IMR-90 (cell line): ENCODE results near the gene ZNF133. TPM values are rescaled to one million over a fixed set of nuclear protein-coding genes. Genes with fewer than 3 reads are reported as not detected.

Experiments
- ATAC-seq: fragments of 200-7000 bp; cut with Tn5 transposase; 2 replicates; pipeline ENCODE4 v1.9.1; 2020; ENCODE audit warnings: low read depth, mild to moderate bottlenecking, moderate library complexity
- BruUV-seq: library from RNA; stranded (reverse); fragments of 400-500 nt; replicated peaks from 2 replicates; lab custom pipeline; 2021; lab: Mats Ljungman, UMichigan
- CTCF ChIA-PET: fragments of 300-600 bp; formaldehyde crosslinking; extraction: SDS; loops from one replicate; lab custom pipeline; 2021; ENCODE audit warnings: antibody characterized with exemption; lab: Yijun Ruan, JAX
- POLR2A ChIA-PET: fragments of 300-600 bp; sonication (Branson Sonifier 250); formaldehyde crosslinking; loops from one replicate; lab custom pipeline; 2022; ENCODE audit warnings: antibody characterized with exemption; ENCODE audit not compliant: unreplicated experiment; lab: Charles Lee
- DNase-seq: peaks from one replicate; pipeline ENCODE4 v3.0.0; 2013
- H2AFZ ChIP-seq: replicated peaks from 2 replicates; pipeline ENCODE3; 2013; ENCODE audit warnings: low read length, mild to moderate bottlenecking; ENCODE audit not compliant: poor library complexity
- H2AK5ac ChIP-seq: 2 replicates; pipeline ENCODE4 v1.6.1; 2013; ENCODE audit warnings: low read depth, low read length, inconsistent platforms
- H2AK9ac ChIP-seq: replicated peaks from 2 replicates; pipeline ENCODE3; 2013; ENCODE audit warnings: mild to moderate bottlenecking, low read depth, low read length, moderate library complexity; ENCODE audit not compliant: poor library complexity
- H2BK120ac ChIP-seq: 2 replicates; pipeline ENCODE4 v1.6.1; 2013; ENCODE audit warnings: low read depth, low read length, inconsistent platforms
- H2BK15ac ChIP-seq: 3 replicates; pipeline ENCODE4 v1.6.1; 2013; ENCODE audit warnings: low read depth, low read length, inconsistent platforms
- H2BK20ac ChIP-seq: 2 replicates; pipeline ENCODE4 v1.6.1; 2013; ENCODE audit warnings: low read depth, mild to moderate bottlenecking, inconsistent platforms, low read length, moderate library complexity
- H2BK5ac ChIP-seq: 2 replicates; pipeline ENCODE4 v1.6.1; 2013; ENCODE audit warnings: mild to moderate bottlenecking, low read depth, low read length, inconsistent platforms; ENCODE audit not compliant: poor library complexity, severe bottlenecking
- H3K14ac ChIP-seq: replicated peaks from 2 replicates; pipeline ENCODE4 v1.6.1; 2013; ENCODE audit warnings: low read depth, low read length, inconsistent platforms
- H3K18ac ChIP-seq: 2 replicates; pipeline ENCODE4 v1.6.1; 2013; ENCODE audit warnings: low read depth, low read length, control low read depth
- H3K23ac ChIP-seq: 2 replicates; pipeline ENCODE4 v1.6.1; 2013; ENCODE audit warnings: low read depth, low read length, inconsistent platforms
- H3K27ac ChIP-seq: 2 replicates; pipeline ENCODE4 v1.5.1; 2013; ENCODE audit warnings: mild to moderate bottlenecking, control low read depth, low read length; ENCODE audit not compliant: insufficient read depth
- H3K27me3 ChIP-seq: 2 replicates; pipeline ENCODE4 v1.6.1; 2013; ENCODE audit warnings: low read length; ENCODE audit not compliant: control insufficient read depth, insufficient read depth
- H3K36me3 ChIP-seq: 2 replicates; pipeline ENCODE4 v1.6.1; 2013; ENCODE audit warnings: low read length, mixed read lengths; ENCODE audit not compliant: control insufficient read depth, insufficient read depth
- H3K4ac ChIP-seq: 2 replicates; pipeline ENCODE4 v1.6.1; 2013; ENCODE audit warnings: low read depth, low read length, inconsistent platforms
- H3K4me1 ChIP-seq: 2 replicates; pipeline ENCODE4 v1.6.1; 2013; ENCODE audit warnings: low read length, mixed read lengths; ENCODE audit not compliant: control insufficient read depth, insufficient read depth
- H3K4me2 ChIP-seq: 2 replicates; pipeline ENCODE4 v1.6.1; 2013; ENCODE audit warnings: low read depth, mild to moderate bottlenecking, control low read depth, low read length, moderate library complexity
- H3K4me3 ChIP-seq: 2 replicates; pipeline ENCODE4 v1.5.1; 2013; ENCODE audit warnings: low read depth, mild to moderate bottlenecking, control low read depth, low read length, moderate library complexity; ENCODE audit not compliant: insufficient read depth
- H3K56ac ChIP-seq: 2 replicates; pipeline ENCODE4 v1.6.1; 2013; ENCODE audit warnings: low read length, inconsistent platforms; ENCODE audit not compliant: insufficient read depth; ENCODE audit errors: extremely low read depth
- H3K79me1 ChIP-seq, 2 experiments: 2 replicates each; pipeline ENCODE4 v1.6.1; 2013; ENCODE audit warnings: low read length in 2 of 2, inconsistent platforms in 1 of 2, low read depth in 1 of 2
- H3K9ac ChIP-seq: 2 replicates; pipeline ENCODE4 v1.6.1; 2013; ENCODE audit warnings: low read depth, low read length, control low read depth
- H3K9me1 ChIP-seq: 2 replicates; pipeline ENCODE4 v1.6.1; 2013; ENCODE audit warnings: low read length, inconsistent platforms; ENCODE audit not compliant: insufficient read depth
- H3K9me3 ChIP-seq: 2 replicates; pipeline ENCODE4 v1.6.1; 2013; ENCODE audit warnings: low read length; ENCODE audit not compliant: control insufficient read depth, insufficient read depth
- H4K20me1 ChIP-seq: 2 replicates; pipeline ENCODE4 v1.6.1; 2013; ENCODE audit warnings: low read length, inconsistent platforms; ENCODE audit not compliant: insufficient read depth
- H4K5ac ChIP-seq: 2 replicates; pipeline ENCODE4 v1.6.1; 2013; ENCODE audit warnings: mild to moderate bottlenecking, low read depth, low read length, control low read depth
- H4K8ac ChIP-seq, 2 experiments: 2 replicates each; pipeline ENCODE4 v1.6.1; 2013; ENCODE audit warnings: low read depth in 2 of 2, low read length in 2 of 2, control low read depth in 1 of 2, inconsistent platforms in 1 of 2
- H4K91ac ChIP-seq: 2 replicates; pipeline ENCODE4 v1.6.1; 2013; ENCODE audit warnings: low read depth, low read length, inconsistent platforms; ENCODE audit not compliant: insufficient read depth
- FOS ChIP-seq: fragments of 150-350 bp; IDR thresholded peaks from 2 replicates; pipeline ENCODE4 v1.6.1; 2016; ENCODE audit warnings: low read depth, low read length
- MAFK ChIP-seq: IDR thresholded peaks from 2 replicates; pipeline ENCODE4 v1.6.1; 2012; ENCODE audit warnings: low read depth, low read length, improper control_type of control experiment
- MAZ ChIP-seq: IDR thresholded peaks from 2 replicates; pipeline ENCODE4 v1.6.1; 2012; ENCODE audit warnings: low read depth, mild to moderate bottlenecking, low read length, improper control_type of control experiment, moderate library complexity, borderline replicate concordance
- NFE2L2 ChIP-seq: fragments of 150-350 bp; IDR thresholded peaks from 2 replicates; pipeline ENCODE4 v1.6.1; 2016; ENCODE audit warnings: low read depth, mild to moderate bottlenecking, low read length
- RAD21 ChIP-seq: IDR thresholded peaks from 2 replicates; pipeline ENCODE4 v1.6.1; 2012; ENCODE audit warnings: low read length, improper control_type of control experiment
- RCOR1 ChIP-seq: IDR thresholded peaks from 2 replicates; pipeline ENCODE4 v1.6.1; 2012; ENCODE audit warnings: mild to moderate bottlenecking, low read length, improper control_type of control experiment; ENCODE audit not compliant: insufficient replicate concordance
- SMC3 ChIP-seq: fragments of 150-350 bp; IDR thresholded peaks from 2 replicates; pipeline ENCODE4 v1.6.1; 2016; ENCODE audit warnings: low read depth, mild to moderate bottlenecking, antibody characterized with exemption, low read length, moderate library complexity
- WGBS, 2 experiments: methylation state at CpG; one replicate each; pipeline versions ENCODE4 v1.1.5 to v1.1.7; 2013; ENCODE audit warnings: missing lambda C conversion rate in 2 of 2; ENCODE audit not compliant: insufficient read length in 1 of 2; ENCODE audit errors: extremely low coverage in 2 of 2; 5-methylcytosine and 5-hydroxymethylcytosine counted together
- dilution Hi-C: fragments of 300-500 bp; cut with HindIII; formaldehyde crosslinking; loops from one replicate; pipeline ENCODE4 v1.14.3; 2018; ENCODE audit warnings: low sequenced_read_pairs; ENCODE audit not compliant: unreplicated experiment
- in situ Hi-C: fragments of 300-500 bp; cut with MboI; formaldehyde crosslinking; loops from 3 replicates; pipeline ENCODE4 v1.14.3; 2019; ENCODE audit warnings: low sequenced_read_pairs, inconsistent platforms, mixed read lengths
- intact Hi-C: fragments of 100-400 bp; cut with micrococcal nuclease; formaldehyde crosslinking; loops from 2 replicates; pipeline ENCODE4 v1.10.0; 2022
- polyA plus RNA-seq, 3 experiments: library from polyadenylated mRNA; depleted of rRNA; stranded (reverse); fragments of >200 nt; gene quantifications; 2 replicates each; pipeline ENCODE4 v1.2.3, GENCODE V29; 2012; ENCODE audit warnings: low replicate concordance in 1 of 3
- total RNA-seq: library from RNA; depleted of rRNA; stranded (reverse); fragments of >200 nt; gene quantifications from 2 replicates; pipeline ENCODE4 v1.2.3, GENCODE V29; 2012
- TF ChIP-seq, protein P1 (sequence below): conservative IDR thresholded peaks from 2 replicates; pipeline ENCODE4 v1.5.1; 2012; ENCODE audit warnings: mild to moderate bottlenecking, low read depth, low read length, improper control_type of control experiment
- TF ChIP-seq, protein P2 (sequence below): fragments of 150-350 bp; IDR thresholded peaks from 2 replicates; pipeline ENCODE4 v1.6.1; 2016; ENCODE audit warnings: low read depth, mild to moderate bottlenecking, low read length, moderate library complexity, borderline replicate concordance

ZNF133 gene
- total and polyA plus RNA-seq, 2 of the 4 experiments (the other 2 are of a cell fraction), result 18.3 to 33.5 TPM

DNA sequence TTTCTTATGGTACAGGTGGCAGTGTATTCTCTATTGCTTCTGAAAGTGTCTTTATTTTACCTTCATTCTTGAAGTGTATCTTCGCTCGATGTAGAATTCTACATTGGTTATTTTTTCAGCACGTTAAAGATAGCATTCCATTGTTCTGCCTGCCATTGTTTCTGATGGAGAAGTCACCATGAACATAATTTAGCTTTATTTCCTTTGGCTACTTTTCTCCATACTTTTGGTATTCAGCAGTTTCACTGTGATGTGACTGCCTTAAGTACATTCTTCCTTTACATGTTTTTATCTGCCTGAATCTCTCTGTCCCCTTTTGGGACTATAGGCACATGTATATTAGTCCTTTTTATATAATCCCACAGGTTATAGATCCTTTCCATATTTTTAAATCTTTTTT lies 19.0 kb downstream of the ZNF133 start:
- no peak for DNase-seq
- intact Hi-C loops, result loop anchor here (10.0 kb wide), 1 partner anchor 158 kb away; the partner anchor contains the start of genes DZANK1 and POLR3F
- H2BK15ac ChIP-seq, result no peak overlapping the region
- no peak overlapping the region for H4K8ac ChIP-seq
- ChIA-PET CTCF (no interaction called here), POLR2A (no interaction called here)
- WGBS, 2 experiments, result no CpG with 5 or more reads among the region's 3 CpGs
- peaks cover 10% of the 10 kb centered on the region for H3K36me3 ChIP-seq
- H3K27me3 ChIP-seq, result no peaks in the 10 kb centered on the region
- H3K9me1 ChIP-seq, result peaks cover 3% of the 10 kb centered on the region; the same call in 1 of the 2 replicates
- no peak overlapping the region for H3K14ac ChIP-seq
- in situ Hi-C loops, result no loop called here
- H3K56ac ChIP-seq, result no peak overlapping the region
- no peak for TF ChIP-seq RAD21
- no peak for TF ChIP-seq FOS
- TF ChIP-seq, protein P1, sequence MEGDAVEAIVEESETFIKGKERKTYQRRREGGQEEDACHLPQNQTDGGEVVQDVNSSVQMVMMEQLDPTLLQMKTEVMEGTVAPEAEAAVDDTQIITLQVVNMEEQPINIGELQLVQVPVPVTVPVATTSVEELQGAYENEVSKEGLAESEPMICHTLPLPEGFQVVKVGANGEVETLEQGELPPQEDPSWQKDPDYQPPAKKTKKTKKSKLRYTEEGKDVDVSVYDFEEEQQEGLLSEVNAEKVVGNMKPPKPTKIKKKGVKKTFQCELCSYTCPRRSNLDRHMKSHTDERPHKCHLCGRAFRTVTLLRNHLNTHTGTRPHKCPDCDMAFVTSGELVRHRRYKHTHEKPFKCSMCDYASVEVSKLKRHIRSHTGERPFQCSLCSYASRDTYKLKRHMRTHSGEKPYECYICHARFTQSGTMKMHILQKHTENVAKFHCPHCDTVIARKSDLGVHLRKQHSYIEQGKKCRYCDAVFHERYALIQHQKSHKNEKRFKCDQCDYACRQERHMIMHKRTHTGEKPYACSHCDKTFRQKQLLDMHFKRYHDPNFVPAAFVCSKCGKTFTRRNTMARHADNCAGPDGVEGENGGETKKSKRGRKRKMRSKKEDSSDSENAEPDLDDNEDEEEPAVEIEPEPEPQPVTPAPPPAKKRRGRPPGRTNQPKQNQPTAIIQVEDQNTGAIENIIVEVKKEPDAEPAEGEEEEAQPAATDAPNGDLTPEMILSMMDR, result no peak
- no peak for TF ChIP-seq MAFK
- no peak for TF ChIP-seq MAZ
- TF ChIP-seq NFE2L2, result no peak
- TF ChIP-seq, protein P2, sequence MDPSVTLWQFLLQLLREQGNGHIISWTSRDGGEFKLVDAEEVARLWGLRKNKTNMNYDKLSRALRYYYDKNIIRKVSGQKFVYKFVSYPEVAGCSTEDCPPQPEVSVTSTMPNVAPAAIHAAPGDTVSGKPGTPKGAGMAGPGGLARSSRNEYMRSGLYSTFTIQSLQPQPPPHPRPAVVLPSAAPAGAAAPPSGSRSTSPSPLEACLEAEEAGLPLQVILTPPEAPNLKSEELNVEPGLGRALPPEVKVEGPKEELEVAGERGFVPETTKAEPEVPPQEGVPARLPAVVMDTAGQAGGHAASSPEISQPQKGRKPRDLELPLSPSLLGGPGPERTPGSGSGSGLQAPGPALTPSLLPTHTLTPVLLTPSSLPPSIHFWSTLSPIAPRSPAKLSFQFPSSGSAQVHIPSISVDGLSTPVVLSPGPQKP, result no peak
- TF ChIP-seq SMC3, result no peak
- no peak for TF ChIP-seq RCOR1
- dilution Hi-C loops, result no loop called here
- peaks cover 18 to 24% of the 10 kb centered on the region in 2 experiments for H3K79me1 ChIP-seq
- H2BK120ac ChIP-seq, result no peak overlapping the region
- no peak overlapping the region for H2AK5ac ChIP-seq
- H3K4ac ChIP-seq, result no peak overlapping the region
- no peaks in the 10 kb centered on the region for H4K20me1 ChIP-seq
- no peak overlapping the region for H3K9ac ChIP-seq
- no peaks in the 10 kb centered on the region for H3K4me1 ChIP-seq
- no peak overlapping the region for H4K5ac ChIP-seq
- no peak overlapping the region for H2AFZ ChIP-seq
- no peak overlapping the region for H3K4me2 ChIP-seq
- H2BK5ac ChIP-seq, result no peak overlapping the region
- no peak overlapping the region for H3K27ac ChIP-seq
- no peak overlapping the region for H2AK9ac ChIP-seq
- H2BK20ac ChIP-seq, result no peak overlapping the region
- no peaks in the 10 kb centered on the region for H3K9me3 ChIP-seq
- H3K18ac ChIP-seq, result no peak overlapping the region
- H3K4me3 ChIP-seq, result no peak overlapping the region
- ATAC-seq, result no peak
- no TSS peak for BruUV-seq
- no peak overlapping the region for H3K23ac ChIP-seq
- H4K91ac ChIP-seq, result no peak overlapping the region
